ENCODE results near the gene PAK5. TPM values are rescaled to one million over a fixed set of nuclear protein-coding genes. Genes with fewer than 3 reads are reported as not detected.

PAK5 gene
- total and polyA plus RNA-seq, 2 experiments from 2014 or later, result 0.06 to 0.72 TPM

DNA sequence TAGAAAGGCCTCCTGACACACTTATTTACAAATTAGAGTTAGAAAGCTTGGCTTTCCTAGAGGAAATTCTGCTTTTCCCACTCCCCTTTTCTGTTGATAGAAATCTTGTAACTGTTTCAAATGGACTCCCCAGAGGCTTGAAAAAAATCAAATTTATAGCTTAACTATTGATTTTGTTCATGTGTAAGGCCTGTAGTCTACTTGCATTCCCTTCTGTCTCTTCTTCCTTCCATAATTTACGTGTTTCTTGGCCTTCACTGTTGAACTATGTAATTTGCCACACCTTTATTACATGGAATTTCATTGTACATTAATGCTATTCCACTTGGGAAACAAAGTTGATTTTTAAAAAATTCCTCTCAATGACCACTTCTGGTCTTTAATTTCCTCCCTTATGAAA lies 243.1 kb downstream of the PAK5 start:
- Histone ChIP-seq H3K27ac (no peak overlapping the region), H3K36me3 (no peaks in the 10 kb centered on the region), H3K9me3 (ENCODE audit: low read depth) (no peaks in the 10 kb centered on the region), H3K4me1 (ENCODE audit: low read depth) (peaks cover 6% of the 10 kb centered on the region), H3K4me3 (no peak overlapping the region), H3K27me3 (no peaks in the 10 kb centered on the region)
- TF ChIP-seq, protein P1, sequence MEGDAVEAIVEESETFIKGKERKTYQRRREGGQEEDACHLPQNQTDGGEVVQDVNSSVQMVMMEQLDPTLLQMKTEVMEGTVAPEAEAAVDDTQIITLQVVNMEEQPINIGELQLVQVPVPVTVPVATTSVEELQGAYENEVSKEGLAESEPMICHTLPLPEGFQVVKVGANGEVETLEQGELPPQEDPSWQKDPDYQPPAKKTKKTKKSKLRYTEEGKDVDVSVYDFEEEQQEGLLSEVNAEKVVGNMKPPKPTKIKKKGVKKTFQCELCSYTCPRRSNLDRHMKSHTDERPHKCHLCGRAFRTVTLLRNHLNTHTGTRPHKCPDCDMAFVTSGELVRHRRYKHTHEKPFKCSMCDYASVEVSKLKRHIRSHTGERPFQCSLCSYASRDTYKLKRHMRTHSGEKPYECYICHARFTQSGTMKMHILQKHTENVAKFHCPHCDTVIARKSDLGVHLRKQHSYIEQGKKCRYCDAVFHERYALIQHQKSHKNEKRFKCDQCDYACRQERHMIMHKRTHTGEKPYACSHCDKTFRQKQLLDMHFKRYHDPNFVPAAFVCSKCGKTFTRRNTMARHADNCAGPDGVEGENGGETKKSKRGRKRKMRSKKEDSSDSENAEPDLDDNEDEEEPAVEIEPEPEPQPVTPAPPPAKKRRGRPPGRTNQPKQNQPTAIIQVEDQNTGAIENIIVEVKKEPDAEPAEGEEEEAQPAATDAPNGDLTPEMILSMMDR (IDR thresholded peaks at IDR 0.05; ENCODE audit: low read depth, low read length), result no peak
- no peak for DNase-seq (ENCODE audit: low read depth in 1 of 2, low spot score in 1 of 2)

DNA sequence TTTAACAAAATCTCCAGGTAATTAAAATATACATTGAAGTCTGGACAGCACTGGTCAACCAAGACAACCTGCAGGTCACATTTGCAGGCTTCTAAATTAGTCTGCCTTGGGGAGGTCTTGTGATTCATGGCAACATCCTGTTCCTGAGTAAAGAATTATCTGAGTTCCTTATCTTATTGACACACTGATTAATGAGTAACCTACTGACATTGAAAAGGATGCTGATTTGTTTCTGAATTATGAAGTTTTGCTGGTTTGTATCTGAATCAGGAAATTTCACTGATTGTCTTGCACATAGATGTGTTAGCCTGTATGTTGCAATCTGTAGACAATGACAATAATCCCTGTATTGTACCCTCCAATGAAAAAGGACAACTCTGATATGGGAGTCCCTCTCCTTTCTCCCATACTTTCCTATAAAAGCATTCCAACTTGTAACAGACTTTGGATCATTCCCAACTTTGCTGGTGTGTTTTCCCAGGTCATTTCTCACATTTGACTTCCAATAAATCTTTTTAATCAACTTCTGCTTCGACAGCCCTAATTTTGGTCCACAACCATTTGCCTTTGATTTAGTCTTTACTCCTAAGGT lies 244.5 kb downstream of the PAK5 start:
- Histone ChIP-seq H3K4me1 (ENCODE audit: low read depth) (no peaks in the 10 kb centered on the region), H3K4me3 (no peak overlapping the region), H3K27me3 (no peaks in the 10 kb centered on the region), H3K9me3 (ENCODE audit: low read depth) (no peaks in the 10 kb centered on the region), H3K27ac (no peak overlapping the region), H3K36me3 (no peaks in the 10 kb centered on the region)
- TF ChIP-seq, protein P1 (IDR thresholded peaks at IDR 0.05; ENCODE audit: low read depth, low read length), result no peak
- no peak for DNase-seq (ENCODE audit: low read depth in 1 of 2, low spot score in 1 of 2)

DNA sequence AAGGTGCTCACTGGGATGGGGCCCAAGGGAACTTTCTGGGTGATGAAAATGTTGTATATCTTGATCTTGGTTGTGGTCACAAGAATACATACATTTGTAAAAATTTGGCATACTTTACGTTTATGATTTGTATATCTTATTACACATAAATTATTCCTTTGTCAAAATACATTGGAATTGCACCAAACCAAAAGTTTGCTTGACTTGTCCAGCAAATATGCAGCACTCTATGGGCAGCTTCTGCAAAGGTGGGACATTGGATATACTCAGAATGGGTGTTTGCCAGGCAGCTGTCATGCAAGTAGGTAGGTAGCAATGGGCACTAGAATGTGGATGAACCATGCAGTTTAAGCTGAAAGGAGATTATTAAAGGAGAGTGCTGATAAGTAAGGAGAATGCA lies 246.5 kb downstream of the PAK5 start:
- Histone ChIP-seq H3K9me3 (ENCODE audit: low read depth) (no peaks in the 10 kb centered on the region), H3K27ac (no peak overlapping the region), H3K4me1 (ENCODE audit: low read depth) (no peaks in the 10 kb centered on the region), H3K36me3 (no peaks in the 10 kb centered on the region), H3K27me3 (no peaks in the 10 kb centered on the region), H3K4me3 (no peak overlapping the region)
- TF ChIP-seq, protein P1 (IDR thresholded peaks at IDR 0.05; ENCODE audit: low read depth, low read length), result no peak
- DNase-seq (ENCODE audit: low read depth in 1 of 2, low spot score in 1 of 2), result no peak

DNA sequence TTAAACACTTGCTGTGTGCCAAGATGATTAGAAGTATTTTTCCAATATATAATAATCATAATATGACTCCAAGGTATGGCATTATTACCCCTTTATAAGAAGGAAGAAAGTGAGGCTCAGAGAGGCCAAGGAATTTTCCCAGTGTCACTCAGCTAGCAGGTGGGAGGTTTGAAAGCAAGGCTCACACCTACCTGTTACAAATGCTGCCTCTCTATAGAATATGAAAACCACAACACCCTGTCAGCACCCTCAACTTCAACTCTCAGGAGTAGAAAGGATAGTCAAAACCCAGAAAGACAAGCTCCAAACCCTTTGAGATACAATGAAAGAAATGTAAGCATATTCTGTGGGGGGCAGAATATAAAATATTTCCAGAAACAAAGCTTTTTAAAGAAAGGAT lies 247.8 kb downstream of the PAK5 start:
- Histone ChIP-seq H3K4me3 (no peak overlapping the region), H3K27me3 (no peaks in the 10 kb centered on the region), H3K9me3 (ENCODE audit: low read depth) (no peaks in the 10 kb centered on the region), H3K4me1 (ENCODE audit: low read depth) (no peaks in the 10 kb centered on the region), H3K36me3 (no peaks in the 10 kb centered on the region), H3K27ac (no peak overlapping the region)
- no peak for DNase-seq (ENCODE audit: low read depth in 1 of 2, low spot score in 1 of 2)
- TF ChIP-seq, protein P1 (IDR thresholded peaks at IDR 0.05; ENCODE audit: low read depth, low read length), result no peak

DNA sequence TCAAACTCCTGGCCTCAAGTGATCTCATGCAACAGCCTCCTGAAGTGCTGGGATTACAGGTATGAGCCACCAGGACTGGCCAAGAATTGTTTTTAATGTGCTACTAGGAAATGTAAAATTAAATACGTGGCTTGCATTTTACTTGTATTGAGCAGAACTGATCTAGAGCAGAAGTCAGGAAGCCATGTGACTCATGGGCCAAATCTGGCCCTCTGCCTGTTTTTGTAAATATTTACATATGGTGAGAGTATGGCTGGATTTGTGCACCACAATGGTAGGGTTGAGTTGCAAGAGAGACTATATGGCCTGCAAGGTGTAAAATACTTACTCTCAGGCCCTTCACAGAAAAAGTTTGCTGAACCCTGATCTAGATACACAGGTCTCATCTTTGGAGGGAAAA lies 248.7 kb downstream of the PAK5 start:
- H3K27ac ChIP-seq, result no peak overlapping the region
- peak in 1 of 2 donors; percentile 15 for DNase-seq (ENCODE audit: low read depth in 1 of 2, low spot score in 1 of 2)
- H3K4me1 ChIP-seq (ENCODE audit: low read depth), result no peaks in the 10 kb centered on the region
- TF ChIP-seq, protein P1 (IDR thresholded peaks at IDR 0.05; ENCODE audit: low read depth, low read length), result no peak
- H3K4me3 ChIP-seq, result no peak overlapping the region
- no peaks in the 10 kb centered on the region for H3K27me3 ChIP-seq
- no peaks in the 10 kb centered on the region for H3K9me3 ChIP-seq (ENCODE audit: low read depth)
- no peaks in the 10 kb centered on the region for H3K36me3 ChIP-seq
